GM18508 (cell line): ENCODE data around the gene LDLRAD3.

Experiments
- ATAC-seq: cut with Tn5 transposase; IDR thresholded peaks from one replicate; pipeline ENCODE4 v1.9.1; 2021; ENCODE audit warnings: moderate number of reproducible peaks; ENCODE audit not compliant: insufficient read depth, unreplicated experiment

Gene LDLRAD3

DNA sequence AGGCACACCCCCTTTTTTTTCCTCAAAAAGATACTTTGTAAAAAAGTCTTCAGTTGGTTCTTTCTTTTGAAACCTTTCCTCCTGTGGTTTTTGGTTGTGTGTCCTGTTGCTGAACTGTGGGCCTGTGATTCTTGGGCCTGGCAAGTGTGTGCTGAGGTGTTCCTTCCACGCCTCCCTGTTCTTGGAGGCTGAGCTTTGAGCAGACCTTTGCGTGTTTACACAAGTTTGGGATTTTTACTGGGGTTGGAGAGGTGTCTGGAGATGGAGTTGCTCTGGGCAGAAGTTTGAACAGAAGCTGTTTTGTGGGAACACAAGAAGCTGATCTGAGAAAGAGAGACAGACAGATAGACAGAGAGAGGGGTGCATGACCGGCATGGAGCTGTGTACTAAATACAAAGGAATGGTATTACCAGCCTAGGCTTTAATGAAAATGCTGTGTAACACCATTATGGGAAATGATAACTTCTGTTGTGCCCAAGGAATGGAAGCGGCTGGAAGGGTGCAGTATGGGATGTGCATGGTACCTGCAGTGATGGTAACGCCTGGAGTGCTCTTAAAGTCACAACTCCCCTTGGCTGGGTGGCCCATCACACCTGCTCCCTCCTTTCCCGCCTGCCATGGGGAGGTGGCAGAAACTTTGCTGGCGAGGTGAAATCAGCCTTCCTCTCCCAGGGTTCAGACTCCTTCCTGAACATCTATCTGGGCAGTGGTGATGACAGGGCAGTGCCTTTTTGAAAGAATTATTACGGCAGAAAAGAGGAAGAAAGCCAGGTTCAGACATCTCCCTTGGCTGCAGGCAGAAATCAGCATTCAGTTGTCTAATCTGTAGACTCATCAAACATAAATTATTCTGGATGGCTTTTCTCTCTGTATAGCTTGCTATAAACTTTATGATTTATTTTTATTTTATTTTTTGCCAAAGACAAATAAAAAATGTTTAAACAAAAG lies 70.4 kb downstream of the LDLRAD3 start:
- no peak for ATAC-seq

DNA sequence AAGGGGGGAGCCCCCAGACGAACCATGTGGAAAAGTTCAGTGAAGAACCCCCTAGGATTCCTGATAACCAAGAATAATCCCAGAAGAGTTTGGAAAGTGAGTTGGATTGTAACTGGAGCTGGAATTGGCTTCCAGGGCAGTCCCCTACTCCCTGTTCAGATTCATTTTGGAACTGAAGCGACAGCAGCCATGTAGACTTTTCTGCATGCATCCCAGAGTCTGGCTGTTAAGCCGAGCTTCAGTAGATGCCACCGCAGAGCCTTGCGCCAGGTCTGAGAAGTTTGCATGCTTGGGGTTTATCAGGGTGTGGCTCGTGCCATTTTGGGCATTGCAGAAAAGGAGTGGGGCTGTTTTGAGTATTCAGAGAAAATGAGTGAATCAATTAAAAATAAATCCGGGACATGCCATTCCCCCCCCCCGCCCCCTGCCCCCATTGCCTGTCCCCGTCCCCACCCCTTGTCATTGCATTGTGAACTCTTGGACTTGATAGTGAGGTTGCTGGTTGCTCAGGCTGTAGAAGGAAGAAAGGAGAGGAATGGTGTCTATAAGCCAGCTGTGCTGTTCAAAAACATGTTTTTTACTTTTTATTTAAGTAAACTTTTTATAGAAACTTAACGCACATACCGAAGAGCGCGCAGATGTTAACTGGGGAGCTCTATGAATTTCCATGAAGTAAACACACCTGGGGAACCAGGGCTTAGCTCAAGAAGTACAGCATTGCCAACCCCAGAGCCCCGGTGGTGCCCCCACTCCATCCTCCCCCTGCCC lies 71.2 kb downstream of the LDLRAD3 start:
- ATAC-seq: no peak

DNA sequence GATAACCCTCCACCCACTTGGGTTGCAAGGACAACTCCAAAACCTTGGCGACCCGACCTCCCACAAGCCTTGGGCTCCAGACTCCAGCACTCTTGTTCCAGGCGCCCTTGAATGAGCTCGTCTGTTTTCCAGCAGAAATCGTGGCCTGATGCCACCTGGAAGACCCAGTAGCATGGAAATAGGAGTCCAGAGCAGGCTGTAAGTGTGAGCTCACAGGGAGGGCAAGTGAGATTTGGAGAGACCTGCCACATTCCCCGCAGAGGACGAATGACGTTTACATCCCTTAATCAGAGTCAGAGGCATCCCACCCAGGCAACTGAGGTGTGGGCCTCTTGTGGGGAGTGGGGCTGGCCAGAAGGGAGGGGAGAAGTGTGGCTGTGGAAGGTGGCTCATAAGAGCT lies 71.9 kb downstream of the LDLRAD3 start:
- no peak for ATAC-seq

DNA sequence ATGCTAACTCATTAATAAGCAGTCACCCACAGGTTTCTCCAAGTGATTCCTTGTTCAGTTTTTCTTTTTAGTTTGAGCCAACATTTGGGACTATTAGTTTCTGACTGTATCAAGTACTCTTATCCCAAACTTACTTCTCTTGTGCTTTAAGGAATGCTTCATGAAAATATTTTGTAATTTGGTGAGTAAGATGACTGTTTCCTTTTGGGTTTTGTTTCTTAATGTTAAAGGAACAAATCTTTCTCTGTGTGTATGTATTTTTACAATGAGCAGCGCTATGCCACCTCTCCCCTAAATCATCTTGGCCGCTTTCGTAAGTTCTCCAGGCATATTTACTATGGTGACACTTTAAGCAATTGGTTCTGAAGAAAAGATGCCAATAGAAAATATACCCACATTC lies 72.4 kb downstream of the LDLRAD3 start:
- no peak for ATAC-seq

DNA sequence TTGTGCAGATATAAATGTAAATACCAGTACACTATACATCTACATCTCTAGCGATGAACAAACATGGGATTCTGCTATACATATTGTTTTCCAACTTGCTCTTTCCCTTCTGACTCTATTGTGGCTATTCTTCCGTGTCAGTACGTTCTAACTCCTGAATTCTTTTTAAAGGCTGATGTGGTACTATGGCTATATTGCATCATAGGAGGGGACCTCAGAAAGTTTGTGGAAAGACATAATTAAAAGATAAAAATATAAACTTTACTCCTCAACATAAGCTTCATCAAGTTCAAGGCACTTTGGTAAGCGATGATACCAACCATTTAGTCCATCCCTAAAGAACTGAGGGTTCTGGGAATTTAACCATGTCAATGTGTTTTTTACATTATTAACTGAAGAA lies 72.8 kb downstream of the LDLRAD3 start:
- no peak for ATAC-seq

DNA sequence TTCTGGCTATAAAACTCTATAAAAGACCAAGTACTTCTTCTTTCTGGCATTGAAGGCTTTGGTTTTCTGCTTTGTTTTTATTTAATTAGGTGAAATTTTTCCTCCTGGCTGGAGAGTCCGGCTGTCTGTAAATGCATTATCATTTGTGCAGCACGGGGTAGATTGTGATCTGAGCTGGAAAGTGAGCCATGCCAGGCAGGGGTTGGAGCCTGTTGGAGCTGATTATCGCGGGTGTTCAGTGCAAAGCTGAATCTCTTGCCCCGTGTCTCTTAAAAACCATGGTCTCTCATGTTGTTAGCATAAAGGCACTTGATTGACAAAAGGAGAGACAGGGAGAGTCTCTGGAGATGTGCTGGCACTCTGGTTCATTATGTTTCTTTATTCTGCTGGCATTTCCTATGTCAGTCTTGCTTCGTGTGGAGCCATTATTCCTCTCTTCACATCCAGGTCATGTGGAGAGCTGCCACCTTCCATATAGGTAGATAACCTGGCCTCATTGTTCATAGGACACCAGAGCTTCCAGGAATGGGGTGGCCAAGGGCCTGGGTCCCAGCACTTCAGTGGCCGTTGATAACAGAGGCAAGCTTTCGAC lies 75.2 kb downstream of the LDLRAD3 start:
- no peak for ATAC-seq

DNA sequence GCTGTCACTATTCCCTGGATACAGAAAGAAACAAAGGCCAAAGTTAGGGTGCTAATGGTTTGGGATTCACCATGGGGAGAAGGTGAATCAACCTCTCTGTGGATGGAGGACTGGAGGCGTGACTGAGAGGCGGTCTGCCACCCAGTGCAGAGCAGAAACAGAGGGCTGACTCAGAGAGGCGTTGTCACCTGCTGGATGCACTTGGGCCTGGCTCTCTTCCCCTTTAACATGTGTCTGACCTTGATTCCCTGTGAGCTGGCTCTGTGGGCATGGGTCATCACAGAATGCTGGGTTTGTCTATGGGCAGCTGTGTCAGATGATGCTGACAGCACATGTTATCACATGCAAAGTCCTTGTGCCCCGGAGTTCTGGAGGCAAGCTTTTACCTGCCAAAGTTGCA lies 75.9 kb downstream of the LDLRAD3 start:
- ATAC-seq: no peak

DNA sequence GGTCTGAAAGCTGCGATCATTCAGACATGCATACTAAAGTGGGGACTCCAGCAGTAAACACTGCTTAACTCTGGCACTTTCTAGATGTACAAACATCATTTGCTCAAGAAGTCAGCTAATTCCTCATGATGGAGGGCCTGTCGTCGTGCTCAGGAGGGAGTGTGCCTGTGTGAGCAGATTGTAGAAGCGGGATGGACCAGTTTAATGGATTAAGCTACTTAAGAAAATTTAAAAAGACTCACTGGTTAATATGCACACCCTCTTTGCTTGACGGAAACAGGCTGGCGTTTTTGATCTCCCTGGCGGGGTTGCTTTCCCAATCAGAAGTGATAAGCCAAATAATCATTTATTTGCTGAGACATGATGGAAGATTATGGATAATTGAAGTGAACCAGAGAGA lies 79.0 kb downstream of the LDLRAD3 start:
- ATAC-seq: no peak

DNA sequence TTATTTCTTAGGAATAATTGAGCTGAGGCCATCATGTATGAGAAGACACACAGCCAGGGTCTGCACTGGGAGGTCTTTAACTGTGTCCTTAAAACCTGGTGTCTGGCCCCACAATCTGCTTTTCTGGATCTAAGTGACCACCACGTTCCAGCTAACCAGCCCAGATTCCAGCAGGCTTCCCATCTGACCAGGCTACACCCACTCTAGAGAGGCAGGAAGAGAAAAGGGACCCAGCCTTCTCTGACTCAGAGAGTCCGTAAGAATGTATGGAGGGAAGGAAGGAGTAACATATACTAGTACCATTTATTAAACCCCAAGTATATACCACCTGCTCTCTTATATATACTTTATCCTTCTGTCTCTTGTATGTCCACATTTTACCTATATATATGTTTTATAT lies 80.1 kb downstream of the LDLRAD3 start:
- no peak for ATAC-seq

DNA sequence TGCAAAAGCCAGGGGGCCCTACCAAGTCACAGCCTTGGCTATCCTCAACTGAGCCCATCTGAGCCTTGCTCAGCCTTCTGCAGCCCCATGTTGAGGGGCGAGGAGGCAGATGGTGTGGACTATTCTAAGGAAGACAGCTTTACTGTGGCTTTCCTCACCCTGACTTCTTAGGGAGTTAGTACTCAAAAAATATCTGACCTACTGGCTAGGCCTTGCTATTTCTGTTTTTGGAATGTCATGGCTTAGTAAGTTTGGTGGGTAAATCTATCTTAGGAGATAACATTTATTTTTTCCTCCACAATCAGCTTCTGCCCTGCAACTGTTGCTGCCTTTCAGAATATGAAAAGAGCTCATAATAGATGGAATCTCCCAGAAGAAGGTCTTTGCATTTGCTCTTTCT lies 80.9 kb downstream of the LDLRAD3 start:
- ATAC-seq: no peak

DNA sequence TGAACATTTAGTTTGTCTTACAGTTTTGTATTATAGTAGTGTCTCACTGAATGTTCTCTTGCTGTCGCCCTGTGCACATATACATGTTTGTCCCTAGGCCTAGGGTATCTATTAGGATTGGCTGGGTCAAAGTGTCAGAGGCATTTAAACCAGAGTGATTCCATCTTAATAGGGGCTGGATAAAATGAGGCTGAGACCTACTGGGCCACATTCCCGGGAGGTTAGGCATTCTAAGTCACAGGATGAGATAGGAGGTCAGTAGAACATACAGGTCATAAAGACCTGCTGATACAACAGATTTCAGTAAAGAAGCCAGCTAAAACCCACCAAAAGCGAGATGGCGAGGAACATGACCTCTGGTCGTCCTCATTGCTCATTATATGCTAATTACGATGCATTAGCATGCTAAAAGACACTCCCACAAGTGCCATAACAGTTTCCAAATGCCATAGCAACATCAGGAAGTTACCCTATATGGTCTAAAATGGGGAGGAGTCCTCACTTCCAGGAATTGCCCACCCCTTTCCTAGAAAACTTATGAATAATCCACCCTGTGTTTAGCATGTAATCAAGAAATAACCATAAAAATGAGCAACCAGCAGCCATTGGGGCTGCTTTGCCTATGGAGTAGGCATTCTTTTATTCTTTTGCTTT lies 82.6 kb downstream of the LDLRAD3 start:
- ATAC-seq: no peak

DNA sequence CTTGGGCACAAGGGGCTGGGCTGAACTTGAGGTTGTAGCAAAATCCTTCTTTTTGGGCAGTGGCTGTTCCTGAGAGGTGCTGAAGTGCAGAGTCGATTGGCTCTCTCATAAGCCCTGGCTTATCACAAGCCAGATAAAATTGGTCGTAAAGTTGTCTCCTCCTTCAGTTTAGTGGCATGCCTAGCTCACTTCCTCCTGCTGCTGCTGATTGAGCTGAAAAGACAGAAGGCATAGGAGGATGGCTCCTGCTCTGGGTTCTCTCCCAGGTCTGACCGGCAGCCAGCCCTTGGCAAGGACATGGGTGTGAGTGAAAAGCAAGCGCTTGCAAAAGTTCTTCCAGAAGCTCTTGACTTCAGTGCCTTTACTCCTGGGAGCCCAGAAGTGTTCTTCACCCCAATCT lies 83.9 kb downstream of the LDLRAD3 start:
- ATAC-seq: no peak

DNA sequence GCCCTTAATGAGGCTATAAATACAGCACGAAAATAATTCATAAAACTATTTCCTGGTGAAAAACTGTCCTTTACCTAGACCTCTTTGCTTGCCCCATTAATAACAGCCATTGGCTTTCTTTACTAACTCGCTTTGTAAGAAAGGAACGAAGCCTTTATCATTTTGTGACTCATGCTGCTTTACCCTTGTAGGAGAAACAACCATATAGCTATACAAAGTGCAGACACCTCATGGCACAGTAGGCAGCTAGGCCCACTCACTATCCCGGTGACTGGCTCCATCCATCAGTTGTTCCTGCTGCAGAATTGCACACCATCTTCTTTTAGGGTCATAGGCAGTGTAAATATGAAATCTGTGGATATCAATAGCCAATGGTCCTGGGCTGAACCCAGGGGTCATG lies 85.8 kb downstream of the LDLRAD3 start:
- no peak for ATAC-seq

DNA sequence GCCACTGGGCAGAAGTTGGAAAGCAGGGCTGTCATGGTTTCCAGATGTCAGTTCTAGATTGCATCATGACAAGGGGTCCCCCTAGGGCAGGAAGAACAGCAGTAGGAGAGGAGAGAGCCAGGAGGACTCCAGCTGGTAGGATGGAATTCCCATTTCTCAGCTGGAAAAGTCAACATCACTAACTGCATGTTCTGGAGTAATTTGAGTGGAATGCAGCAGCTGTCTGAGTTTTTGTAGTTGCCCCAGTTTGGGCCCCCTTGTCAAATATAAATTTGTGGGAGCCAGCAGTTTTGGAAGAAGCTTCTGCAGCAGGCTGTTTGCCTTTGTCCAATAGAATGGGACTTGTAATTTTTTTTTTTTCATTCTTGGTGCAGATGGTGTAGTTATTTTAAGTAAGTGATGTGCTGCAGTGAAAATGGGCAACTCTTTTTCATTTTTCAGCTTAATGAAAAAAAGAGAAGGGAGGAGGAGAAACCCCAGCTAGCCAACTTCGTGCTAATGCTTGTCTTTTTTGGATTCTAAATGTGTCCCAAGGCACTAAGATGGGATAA lies 86.9 kb downstream of the LDLRAD3 start:
- no peak for ATAC-seq

DNA sequence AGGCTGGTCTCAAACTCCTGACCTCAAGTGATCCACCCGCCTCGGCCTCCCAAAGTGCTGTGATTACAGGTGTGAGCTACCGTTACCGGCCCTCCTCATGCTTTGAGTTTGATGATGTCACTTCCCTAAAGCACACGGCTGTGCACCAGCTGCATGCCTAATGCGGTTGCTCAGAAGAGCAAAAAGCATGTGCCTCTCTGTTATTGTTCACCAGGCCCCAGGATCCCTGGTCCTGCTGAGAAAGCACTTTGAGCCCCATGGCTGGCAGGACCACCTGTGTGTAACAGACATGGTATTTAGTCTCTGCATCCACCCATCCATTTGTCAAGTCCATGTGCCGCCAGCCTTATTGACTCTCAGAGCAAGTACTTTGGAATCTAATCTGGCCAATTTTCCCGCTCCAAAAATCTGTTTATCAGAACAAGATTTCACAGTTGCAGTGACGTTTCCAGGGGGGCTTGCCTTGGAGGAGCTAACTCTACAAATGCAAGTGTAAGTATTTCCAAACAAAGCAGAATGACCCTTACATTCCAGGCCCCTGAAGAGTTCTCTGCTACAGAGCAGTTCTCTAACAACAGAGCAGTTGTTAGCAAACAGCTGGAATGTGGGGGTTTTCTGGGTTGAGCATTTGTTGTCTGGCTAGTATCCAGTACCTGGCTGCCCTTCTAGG lies 89.4 kb downstream of the LDLRAD3 start:
- ATAC-seq: no peak

DNA sequence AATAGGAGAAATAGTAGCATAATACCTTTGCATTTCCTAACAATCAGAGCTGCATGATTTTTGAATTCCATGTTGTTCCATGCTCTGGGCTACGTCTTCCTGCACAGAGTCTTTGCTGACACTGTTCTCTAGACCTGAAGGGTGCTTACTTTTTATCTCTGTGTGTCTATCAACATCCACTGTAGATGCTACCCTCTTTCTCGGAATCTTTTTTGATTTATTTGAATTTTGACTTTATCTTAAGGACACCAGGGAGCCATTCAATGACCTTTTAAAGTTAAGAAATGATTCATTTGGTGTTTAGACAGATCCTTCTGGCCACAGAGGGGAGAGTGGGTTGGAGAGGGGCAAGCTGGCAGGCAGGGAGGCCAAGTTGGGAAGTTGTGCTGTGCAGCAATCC lies 90.1 kb downstream of the LDLRAD3 start:
- ATAC-seq: no peak

DNA sequence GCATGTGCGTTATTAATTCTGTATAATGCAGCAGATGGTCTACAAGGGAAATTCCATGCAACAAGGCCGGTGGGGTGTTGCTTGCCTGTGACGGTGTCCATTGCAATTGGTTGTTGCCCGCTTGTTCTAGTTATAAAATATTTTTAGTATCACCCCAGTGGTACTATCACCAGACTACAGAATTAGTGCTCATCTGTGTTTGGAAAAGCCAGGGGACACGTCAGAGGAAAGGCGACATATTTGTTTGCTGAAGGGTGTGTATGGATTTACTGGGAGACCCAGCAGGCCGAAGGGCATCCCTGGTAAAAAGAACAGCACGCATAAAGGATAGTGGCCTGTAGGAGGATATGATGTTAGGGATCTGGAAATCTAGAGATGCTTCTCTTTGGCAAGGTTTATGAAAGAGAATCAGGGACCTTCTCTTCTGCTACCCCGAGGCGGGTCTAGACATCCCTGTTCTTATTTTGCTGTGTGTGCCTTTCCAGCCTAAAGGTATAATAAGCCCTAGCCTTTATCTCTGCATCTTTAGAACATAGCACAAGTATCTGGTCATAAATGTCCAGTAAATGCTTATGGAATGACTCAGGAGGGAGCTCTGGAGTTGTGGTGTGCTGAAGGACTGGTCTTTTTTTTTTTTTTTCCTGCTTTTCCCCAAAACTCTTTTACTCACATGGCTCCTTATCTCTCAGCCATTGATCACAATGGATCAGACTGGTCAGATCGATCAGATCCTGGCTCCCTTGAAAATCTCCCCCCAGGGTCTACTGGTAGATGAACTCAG lies 90.9 kb downstream of the LDLRAD3 start:
- ATAC-seq: no peak

DNA sequence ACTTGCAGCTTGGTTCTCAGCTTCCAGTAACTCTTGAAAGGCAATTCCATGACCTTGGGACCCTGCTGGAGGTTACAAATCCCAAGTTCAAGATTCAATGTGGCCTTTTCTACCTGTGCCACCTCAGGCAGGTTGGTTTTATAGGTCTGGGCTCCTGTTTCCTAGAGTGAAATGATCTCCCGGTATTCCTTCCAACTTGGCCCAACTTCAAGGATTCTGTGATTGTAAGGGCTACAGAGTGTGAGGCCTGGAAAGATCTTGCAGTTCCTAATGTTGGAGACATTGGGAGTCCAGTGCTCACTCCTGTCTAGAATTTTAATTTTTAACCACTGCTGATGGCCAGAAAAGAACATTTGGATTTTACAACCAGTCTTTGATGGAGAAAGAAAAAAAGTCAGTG lies 91.6 kb downstream of the LDLRAD3 start:
- ATAC-seq: no peak

DNA sequence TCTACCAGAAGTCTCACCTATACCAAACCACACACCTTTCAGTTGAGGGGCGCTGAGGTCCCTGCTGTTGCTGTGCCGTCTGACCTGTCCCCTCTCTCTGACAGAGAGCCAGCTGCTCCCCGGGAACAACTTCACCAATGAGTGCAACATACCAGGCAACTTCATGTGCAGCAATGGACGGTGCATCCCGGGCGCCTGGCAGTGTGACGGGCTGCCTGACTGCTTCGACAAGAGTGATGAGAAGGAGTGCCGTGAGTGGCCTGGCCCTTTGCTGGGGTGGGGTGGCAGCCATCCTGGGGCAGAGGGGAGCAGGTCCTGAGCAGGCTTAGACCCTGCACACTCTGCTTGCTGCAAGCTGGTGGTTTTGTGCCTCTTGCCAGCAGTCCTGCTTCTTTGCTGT lies 92.1 kb downstream of the LDLRAD3 start:
- no peak for ATAC-seq
